ENCODE results near the gene EIPR1.

DNA sequence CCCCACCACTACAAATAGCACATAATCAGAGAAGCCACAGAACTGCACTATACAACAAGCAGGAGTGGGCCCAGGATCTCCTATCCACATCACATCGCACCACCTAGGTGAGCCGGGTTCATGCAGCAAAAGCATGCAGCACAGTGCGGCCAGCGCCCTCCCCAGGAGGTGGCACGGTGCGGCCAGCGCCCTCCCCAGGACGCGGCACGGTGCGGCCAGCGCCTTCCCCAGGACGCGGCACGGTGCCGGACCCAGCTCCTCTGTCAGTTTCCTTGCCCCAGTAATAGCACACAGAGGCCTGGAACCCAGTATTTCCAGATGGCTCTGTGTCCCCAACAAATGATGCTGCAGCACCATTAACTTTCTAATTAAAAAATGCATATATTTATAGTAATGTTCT, 114.1 kb downstream of the EIPR1 start:
- TF ChIP-seq ZNF274 (IDR thresholded peaks at IDR 0.05; ENCODE audit: low read depth, low read length) (no peak), SUZ12 (IDR thresholded peaks at IDR 0.05; ENCODE audit: extremely low read depth, insufficient read depth, insufficient read length) (no peak), YY1 (IDR thresholded peaks at IDR 0.05; ENCODE audit: insufficient read depth, insufficient read length) (no peak)
